Type B pancreatic cell (in vitro differentiated cells): Measurements from ENCODE around the gene SLC19A2. TPM values are rescaled to one million over a fixed set of nuclear protein-coding genes. Genes with fewer than 3 reads are reported as not detected.

Experiments
- DNase-seq: peaks from one replicate; pipeline ENCODE4 v3.0.0; 2021; ENCODE audit warnings: mixed read lengths; ENCODE audit not compliant: unreplicated experiment; ENCODE audit errors: extremely low spot score
- H3K27ac Mint-ChIP-seq: 2 replicates; pipeline ENCODE4 v1.8.0; 2021; ENCODE audit warnings: mild to moderate bottlenecking, mixed read lengths
- H3K27me3 Mint-ChIP-seq: 2 replicates; pipeline ENCODE4 v1.8.0; 2021; ENCODE audit warnings: mixed read lengths
- H3K36me3 Mint-ChIP-seq: 2 replicates; pipeline ENCODE4 v1.8.0; 2021; ENCODE audit warnings: mixed read lengths
- H3K4me1 Mint-ChIP-seq: one replicate; pipeline ENCODE4 v1.8.0; 2021; ENCODE audit warnings: mixed read lengths; ENCODE audit not compliant: unreplicated experiment
- H3K4me3 Mint-ChIP-seq: 2 replicates; pipeline ENCODE4 v1.8.0; 2021; ENCODE audit warnings: mild to moderate bottlenecking, mixed read lengths
- H3K9me3 Mint-ChIP-seq: 2 replicates; pipeline ENCODE4 v1.8.0; 2021; ENCODE audit warnings: mixed read lengths
- total RNA-seq: library from RNA; stranded (reverse); gene quantifications from 2 replicates; pipeline ENCODE4 v1.2.1, GENCODE V29; 2021; ENCODE audit warnings: low replicate concordance
- TF ChIP-seq, protein P1 (sequence below): fragments of 200-600 bp; sonication (generic); conservative IDR thresholded peaks from 2 replicates; pipeline ENCODE4 v1.5.0; 2021; ENCODE audit warnings: antibody characterized with exemption, mild to moderate bottlenecking

Gene SLC19A2
- total RNA-seq, 1 donor from 2014 or later: 19.4 TPM

DNA sequence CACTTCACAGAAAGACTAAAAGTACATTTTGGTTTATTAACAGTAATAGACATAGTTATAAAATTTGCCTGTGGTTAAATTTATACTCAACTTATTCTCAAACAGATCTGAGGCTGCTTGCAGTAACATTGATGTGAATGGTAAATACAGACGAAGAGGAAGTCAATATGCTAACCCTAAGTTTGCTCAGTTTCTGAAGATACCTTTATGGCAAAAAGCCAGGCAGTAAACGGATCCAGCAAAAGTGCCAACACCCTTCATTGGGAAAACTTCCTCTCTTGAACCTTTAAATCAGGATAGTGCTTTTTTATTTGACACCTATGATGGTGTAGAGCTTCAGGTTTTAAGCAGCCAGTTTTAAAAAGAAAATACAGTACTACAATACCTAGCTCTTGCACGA lies 41.8 kb downstream of the SLC19A2 start:
- no peaks in the 10 kb centered on the region for H3K4me1 Mint-ChIP-seq

DNA sequence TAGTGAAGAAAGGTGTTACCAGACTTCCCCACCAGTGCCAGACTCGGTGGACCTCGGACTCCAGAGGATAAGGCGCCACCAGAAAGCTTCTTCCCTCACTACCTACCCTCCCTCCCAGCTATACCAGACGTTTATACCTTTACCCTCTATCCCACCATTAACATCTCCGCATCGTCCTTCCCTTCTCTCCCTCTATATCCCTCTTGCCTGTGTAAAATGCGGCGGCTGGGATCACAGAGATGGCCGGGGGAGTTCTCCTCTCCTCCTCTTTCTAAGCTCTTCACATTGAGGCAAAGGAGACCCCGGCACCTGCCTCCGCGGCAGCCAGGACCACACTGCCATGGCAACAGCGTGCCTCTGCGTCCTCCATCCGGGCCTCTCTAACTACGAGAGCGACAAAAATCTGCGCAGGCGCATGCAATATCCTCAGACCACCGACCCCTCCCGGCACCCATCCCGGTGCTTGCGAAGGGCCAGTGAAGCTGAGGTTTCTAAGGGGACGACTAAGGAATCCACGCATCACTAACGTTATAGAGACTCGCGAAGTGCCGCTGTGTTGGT lies 58.6 kb downstream of the SLC19A2 start, which contains the start of gene CCDC181:
Gene CCDC181, minus strand, starts transcription at position 394 of the 561 bp plus-strand sequence. CDS start 2,547 bp downstream, outside the sequence.
- Mint-ChIP-seq H3K9me3 (no peaks in the 10 kb centered on the region), H3K27me3 (peaks cover 48% of the 10 kb centered on the region), H3K27ac (peak within 1 kb of the TSS; percentile 32), H3K36me3 (no peaks in the 10 kb centered on the region), H3K4me1 (peaks cover 17% of the 10 kb centered on the region), H3K4me3 (peak within 1 kb of the TSS; percentile 99)
- TF ChIP-seq, protein P1, sequence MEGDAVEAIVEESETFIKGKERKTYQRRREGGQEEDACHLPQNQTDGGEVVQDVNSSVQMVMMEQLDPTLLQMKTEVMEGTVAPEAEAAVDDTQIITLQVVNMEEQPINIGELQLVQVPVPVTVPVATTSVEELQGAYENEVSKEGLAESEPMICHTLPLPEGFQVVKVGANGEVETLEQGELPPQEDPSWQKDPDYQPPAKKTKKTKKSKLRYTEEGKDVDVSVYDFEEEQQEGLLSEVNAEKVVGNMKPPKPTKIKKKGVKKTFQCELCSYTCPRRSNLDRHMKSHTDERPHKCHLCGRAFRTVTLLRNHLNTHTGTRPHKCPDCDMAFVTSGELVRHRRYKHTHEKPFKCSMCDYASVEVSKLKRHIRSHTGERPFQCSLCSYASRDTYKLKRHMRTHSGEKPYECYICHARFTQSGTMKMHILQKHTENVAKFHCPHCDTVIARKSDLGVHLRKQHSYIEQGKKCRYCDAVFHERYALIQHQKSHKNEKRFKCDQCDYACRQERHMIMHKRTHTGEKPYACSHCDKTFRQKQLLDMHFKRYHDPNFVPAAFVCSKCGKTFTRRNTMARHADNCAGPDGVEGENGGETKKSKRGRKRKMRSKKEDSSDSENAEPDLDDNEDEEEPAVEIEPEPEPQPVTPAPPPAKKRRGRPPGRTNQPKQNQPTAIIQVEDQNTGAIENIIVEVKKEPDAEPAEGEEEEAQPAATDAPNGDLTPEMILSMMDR: no peak
- peak; percentile 86 for DNase-seq

More for the DNA sequence above, 41.8 kb downstream of the SLC19A2 start:
- peaks cover 18% of the 10 kb centered on the region for H3K27me3 Mint-ChIP-seq
- TF ChIP-seq, protein P1: no peak
- H3K4me3 Mint-ChIP-seq: no peak overlapping the region
- no peak for DNase-seq
- no peaks in the 10 kb centered on the region for H3K9me3 Mint-ChIP-seq
- no peaks in the 10 kb centered on the region for H3K36me3 Mint-ChIP-seq
- H3K27ac Mint-ChIP-seq: no peak overlapping the region

DNA sequence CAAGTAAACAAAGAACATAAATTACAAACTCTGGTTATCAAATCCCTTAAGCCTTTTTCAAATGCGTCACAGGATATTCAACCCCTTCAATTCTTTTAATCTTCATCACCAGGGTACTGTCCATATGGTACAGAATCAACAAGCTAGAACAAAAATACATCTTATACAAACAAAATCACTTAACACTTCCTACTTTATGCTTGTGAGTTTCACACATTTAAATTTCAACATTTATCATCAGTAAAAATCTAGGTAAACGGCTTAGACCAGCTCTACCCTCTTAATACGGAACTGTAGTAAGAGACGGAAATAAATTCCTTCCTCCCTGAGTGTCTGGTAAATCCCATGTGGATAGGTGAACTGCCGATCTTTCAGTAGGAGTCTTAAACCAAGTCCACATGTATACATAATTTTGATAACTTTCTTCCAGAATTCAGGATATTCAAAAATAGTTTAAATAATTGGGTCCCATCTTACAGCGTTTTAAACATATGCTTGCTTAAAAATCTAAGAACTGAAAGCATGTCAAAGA lies 59.5 kb downstream of the SLC19A2 start:
- TF ChIP-seq, protein P1: no peak
- no peaks in the 10 kb centered on the region for H3K9me3 Mint-ChIP-seq
- H3K27ac Mint-ChIP-seq: no peak overlapping the region
- peaks cover 17% of the 10 kb centered on the region for H3K4me1 Mint-ChIP-seq
- peaks cover 40% of the 10 kb centered on the region for H3K27me3 Mint-ChIP-seq
- H3K4me3 Mint-ChIP-seq: peak overlapping the region; percentile 99
- DNase-seq: no peak
- H3K36me3 Mint-ChIP-seq: no peaks in the 10 kb centered on the region

DNA sequence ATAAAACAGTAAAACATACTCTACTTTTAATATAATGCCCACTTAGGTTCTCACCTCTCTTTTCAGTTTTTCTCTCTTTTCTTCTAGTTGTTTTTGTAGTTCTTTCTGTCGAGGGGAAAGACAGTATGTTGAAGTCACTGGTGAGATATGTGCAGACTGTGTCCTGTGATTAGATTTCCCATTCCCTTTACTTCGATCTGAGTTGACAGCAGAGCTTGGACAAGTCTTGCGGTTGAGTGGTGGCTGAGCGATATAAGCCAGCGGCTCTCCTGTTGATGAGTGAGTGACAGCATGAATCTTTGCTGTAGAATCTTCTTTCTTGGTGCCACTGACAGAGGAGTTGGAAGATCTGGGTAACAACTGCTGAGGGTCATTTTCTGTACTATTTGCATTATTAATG lies 64.4 kb downstream of the SLC19A2 start:
- Mint-ChIP-seq H3K4me3 (no peak overlapping the region), H3K36me3 (no peaks in the 10 kb centered on the region), H3K27me3 (peaks cover 3% of the 10 kb centered on the region)

DNA sequence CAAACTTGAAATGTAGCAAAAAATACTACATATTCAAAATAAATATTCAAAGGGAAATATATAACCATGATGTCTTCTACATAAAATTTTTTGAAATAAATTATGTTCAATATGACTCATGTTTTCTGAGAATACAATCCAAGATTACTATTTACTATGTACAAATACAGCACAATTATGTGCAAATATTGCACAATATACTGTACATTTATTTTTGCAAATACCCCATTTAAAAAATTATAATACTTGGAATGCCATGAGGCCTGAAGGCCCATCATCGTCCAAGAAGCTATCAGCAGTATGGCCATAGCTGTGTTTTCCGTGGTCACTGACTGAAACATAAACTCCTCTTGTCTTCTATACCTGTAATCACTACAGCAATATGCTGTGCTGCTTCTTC lies 70.8 kb downstream of the SLC19A2 start:
- H3K4me1 Mint-ChIP-seq: no peaks in the 10 kb centered on the region
- no peak for DNase-seq
- H3K9me3 Mint-ChIP-seq: peaks cover 6% of the 10 kb centered on the region
- no peaks in the 10 kb centered on the region for H3K27me3 Mint-ChIP-seq
- H3K36me3 Mint-ChIP-seq: peaks cover 3% of the 10 kb centered on the region
- TF ChIP-seq, protein P1: no peak
- no peak overlapping the region for H3K4me3 Mint-ChIP-seq
- no peak overlapping the region for H3K27ac Mint-ChIP-seq

More for the DNA sequence above, 64.4 kb downstream of the SLC19A2 start:
- no peak for DNase-seq
- H3K9me3 Mint-ChIP-seq: no peaks in the 10 kb centered on the region
- TF ChIP-seq, protein P1: no peak
- H3K27ac Mint-ChIP-seq: no peak overlapping the region
- peaks cover 3% of the 10 kb centered on the region for H3K4me1 Mint-ChIP-seq

Other genes starting within 250 kb of the SLC19A2 start
- 13.5 and 25.9 TPM in 2 replicates for gene NME7, start 118.1 kb downstream of the SLC19A2 start, total RNA-seq
- 20.3 and 21.7 TPM in 2 replicates for gene BLZF1, start 117.7 kb downstream of the SLC19A2 start, total RNA-seq
- 0.90 and 3.5 TPM in 2 replicates for gene CCDC181, start 58.5 kb downstream of the SLC19A2 start, total RNA-seq
- gene F5, start 100.5 kb upstream of the SLC19A2 start, total RNA-seq: 5.5 and 6.0 TPM in 2 replicates
- gene SELP, start 144.2 kb upstream of the SLC19A2 start, total RNA-seq: 0.31 TPM in 1 of 2 replicates, not detected in the other
- 0.17 TPM in 1 of 2 replicates, not detected in the other for gene SELL, start 225.7 kb upstream of the SLC19A2 start, total RNA-seq
- 0.12 TPM in 1 of 2 replicates, not detected in the other for gene SELE, start 248.1 kb upstream of the SLC19A2 start, total RNA-seq